ENCODE measurements around the gene SLC8A1.

DNA sequence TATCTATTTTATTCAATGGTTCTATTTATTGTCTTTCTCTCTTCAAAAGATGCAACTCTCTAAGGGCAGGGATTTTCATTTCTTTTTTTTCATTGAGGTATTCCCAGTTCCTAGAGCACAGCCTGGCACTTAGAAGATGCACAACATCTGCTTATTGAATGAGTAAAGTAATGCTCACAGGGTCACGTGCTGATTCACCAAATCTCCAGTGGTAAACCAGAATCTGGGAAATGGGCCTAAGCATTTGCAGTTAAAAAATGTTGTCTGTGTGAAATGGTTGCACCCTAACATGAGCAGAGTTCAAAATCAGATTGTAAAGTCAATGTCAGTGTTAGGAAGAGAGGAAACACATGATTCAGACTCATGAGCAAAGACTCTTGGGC is 15.8 kb downstream of the SLC8A1 start:
- no peak for TF ChIP-seq POLR2A (IDR thresholded peaks at IDR 0.05)
- TF ChIP-seq, protein P1, sequence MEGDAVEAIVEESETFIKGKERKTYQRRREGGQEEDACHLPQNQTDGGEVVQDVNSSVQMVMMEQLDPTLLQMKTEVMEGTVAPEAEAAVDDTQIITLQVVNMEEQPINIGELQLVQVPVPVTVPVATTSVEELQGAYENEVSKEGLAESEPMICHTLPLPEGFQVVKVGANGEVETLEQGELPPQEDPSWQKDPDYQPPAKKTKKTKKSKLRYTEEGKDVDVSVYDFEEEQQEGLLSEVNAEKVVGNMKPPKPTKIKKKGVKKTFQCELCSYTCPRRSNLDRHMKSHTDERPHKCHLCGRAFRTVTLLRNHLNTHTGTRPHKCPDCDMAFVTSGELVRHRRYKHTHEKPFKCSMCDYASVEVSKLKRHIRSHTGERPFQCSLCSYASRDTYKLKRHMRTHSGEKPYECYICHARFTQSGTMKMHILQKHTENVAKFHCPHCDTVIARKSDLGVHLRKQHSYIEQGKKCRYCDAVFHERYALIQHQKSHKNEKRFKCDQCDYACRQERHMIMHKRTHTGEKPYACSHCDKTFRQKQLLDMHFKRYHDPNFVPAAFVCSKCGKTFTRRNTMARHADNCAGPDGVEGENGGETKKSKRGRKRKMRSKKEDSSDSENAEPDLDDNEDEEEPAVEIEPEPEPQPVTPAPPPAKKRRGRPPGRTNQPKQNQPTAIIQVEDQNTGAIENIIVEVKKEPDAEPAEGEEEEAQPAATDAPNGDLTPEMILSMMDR (IDR thresholded peaks at IDR 0.05) = no peak

All from adrenal gland (tissue), 5 donors.